HG03108 (cell line): ENCODE measurements around the gene SEMA6C.
A peak's percentile ranks its signal among the peaks of the same experiment; 100 is the strongest.

Experiments used
- ATAC-seq: cut with Tn5 transposase; IDR thresholded peaks from one replicate; pipeline ENCODE4 v1.9.1; 2021; ENCODE audit warnings: moderate library complexity; ENCODE audit not compliant: unreplicated experiment

The SEMA6C gene

GRCh38 chr1:151164732-151165280, 18.4 kb upstream of the SEMA6C start:
- ATAC-seq: no peak

- ATAC-seq: no peak
Measured at GRCh38 chr1:151159373-151159772, 12.9 kb upstream of the SEMA6C start.

- ATAC-seq: no peak
Measured at GRCh38 chr1:151158751-151159251, 12.4 kb upstream of the SEMA6C start.

GRCh38 chr1:151158326-151158725, 11.9 kb upstream of the SEMA6C start:
- ATAC-seq: no peak

GRCh38 chr1:151157067-151157531, 10.7 kb upstream of the SEMA6C start:
- ATAC-seq: no peak

- peak; percentile 54 for ATAC-seq
Measured at GRCh38 chr1:151156515-151156819, 10.0 kb upstream of the SEMA6C start, which contains the start of gene TNFAIP8L2. Gene TNFAIP8L2 (plus strand): TSS chr1:151156649. CDS start chr1:151158698, 2,049 bp downstream.

GRCh38 chr1:151147665-151148064, 1.2 kb upstream of the SEMA6C start:
- ATAC-seq: no peak

- ATAC-seq: no peak
Measured at GRCh38 chr1:151147132-151147503, 687 bp upstream of the SEMA6C start.

- peak; percentile 4 for ATAC-seq
Measured at GRCh38 chr1:151146072-151146411, 389 bp downstream of the SEMA6C start.

GRCh38 chr1:151145304-151146071, 943 bp downstream of the SEMA6C start:
- no peak for ATAC-seq

- ATAC-seq: no peak
Measured at GRCh38 chr1:151144474-151145303, 1.7 kb downstream of the SEMA6C start.

GRCh38 chr1:151143986-151144385, 2.4 kb downstream of the SEMA6C start:
- no peak for ATAC-seq

- no peak for ATAC-seq
Measured at GRCh38 chr1:151143057-151143435, 3.4 kb downstream of the SEMA6C start.

- ATAC-seq: no peak
Measured at GRCh38 chr1:151142411-151143056, 3.9 kb downstream of the SEMA6C start.

GRCh38 chr1:151137789-151138188, 8.6 kb downstream of the SEMA6C start:
- no peak for ATAC-seq

- ATAC-seq: no peak
Measured at GRCh38 chr1:151135433-151136385, 10.7 kb downstream of the SEMA6C start.

GRCh38 chr1:151134991-151135390, 11.4 kb downstream of the SEMA6C start:
- no peak for ATAC-seq

GRCh38 chr1:151134396-151134795, 12.0 kb downstream of the SEMA6C start:
- no peak for ATAC-seq

- ATAC-seq: no peak
Measured at GRCh38 chr1:151133018-151133806, 13.2 kb downstream of the SEMA6C start.
